Measurements from ENCODE around the gene MRPL19.

DNA sequence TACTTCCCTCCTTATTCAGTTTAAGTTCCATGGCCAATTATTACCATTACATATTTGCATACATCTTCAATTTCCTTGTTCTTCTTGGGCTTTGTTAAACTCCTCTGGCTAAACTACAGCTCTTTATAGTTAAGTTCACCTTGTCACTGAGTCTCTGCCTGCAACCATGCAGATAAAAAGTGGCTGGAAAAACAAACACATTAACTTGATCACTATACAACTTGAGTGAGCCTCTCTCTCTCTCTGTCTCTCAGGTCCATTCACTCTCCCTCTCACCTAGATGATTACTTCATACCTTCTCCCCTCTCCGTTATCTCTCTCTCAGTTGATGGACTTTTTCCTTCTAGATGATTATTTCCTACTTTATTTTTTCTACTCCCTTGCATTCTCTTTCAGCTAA, 33.8 kb downstream of the MRPL19 start:
- TF ChIP-seq, protein P1, sequence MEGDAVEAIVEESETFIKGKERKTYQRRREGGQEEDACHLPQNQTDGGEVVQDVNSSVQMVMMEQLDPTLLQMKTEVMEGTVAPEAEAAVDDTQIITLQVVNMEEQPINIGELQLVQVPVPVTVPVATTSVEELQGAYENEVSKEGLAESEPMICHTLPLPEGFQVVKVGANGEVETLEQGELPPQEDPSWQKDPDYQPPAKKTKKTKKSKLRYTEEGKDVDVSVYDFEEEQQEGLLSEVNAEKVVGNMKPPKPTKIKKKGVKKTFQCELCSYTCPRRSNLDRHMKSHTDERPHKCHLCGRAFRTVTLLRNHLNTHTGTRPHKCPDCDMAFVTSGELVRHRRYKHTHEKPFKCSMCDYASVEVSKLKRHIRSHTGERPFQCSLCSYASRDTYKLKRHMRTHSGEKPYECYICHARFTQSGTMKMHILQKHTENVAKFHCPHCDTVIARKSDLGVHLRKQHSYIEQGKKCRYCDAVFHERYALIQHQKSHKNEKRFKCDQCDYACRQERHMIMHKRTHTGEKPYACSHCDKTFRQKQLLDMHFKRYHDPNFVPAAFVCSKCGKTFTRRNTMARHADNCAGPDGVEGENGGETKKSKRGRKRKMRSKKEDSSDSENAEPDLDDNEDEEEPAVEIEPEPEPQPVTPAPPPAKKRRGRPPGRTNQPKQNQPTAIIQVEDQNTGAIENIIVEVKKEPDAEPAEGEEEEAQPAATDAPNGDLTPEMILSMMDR (IDR thresholded peaks at IDR 0.05): no peak
- TF ChIP-seq POLR2AphosphoS5 (IDR thresholded peaks at IDR 0.05; ENCODE audit: low read depth, low read length): no peak
